Measurements from ENCODE around the gene KRT35.

GRCh38 chr17:41504246-41504977, 23.5 kb upstream of the KRT35 start:
- TF ChIP-seq EZH2 (IDR thresholded peaks at IDR 0.05; ENCODE audit: insufficient read depth, poor library complexity, severe bottlenecking) (no peak), EZH2phosphoT487 (IDR thresholded peaks at IDR 0.05; ENCODE audit: insufficient read depth, low read depth) (no peak)
